Endothelial cell of umbilical vein (primary cell): ENCODE measurements around the gene COL20A1. TPM values are rescaled to one million over a fixed set of nuclear protein-coding genes. Genes with fewer than 3 reads are reported as not detected.

Experiments
- BruUV-seq: library from RNA; stranded (reverse); fragments of 400-500 nt; replicated peaks from 2 replicates; lab custom pipeline; 2021; lab: Mats Ljungman, UMichigan
- CTCF ChIA-PET: fragments of 300-600, 350-600 bp; sonication (Branson Sonifier 250); formaldehyde crosslinking; loops from one replicate; lab custom pipeline; 2021; ENCODE audit warnings: antibody characterized with exemption, inconsistent platforms; lab: Charles Lee
- POLR2A ChIA-PET: fragments of 300-600, 350-600 bp; sonication (Branson Sonifier 250); formaldehyde crosslinking; loops from one replicate; lab custom pipeline; 2021; ENCODE audit warnings: antibody characterized with exemption, inconsistent platforms; lab: Charles Lee
- DNase-seq: peaks from one replicate; pipeline ENCODE4 v3.0.0-alpha.2; 2011; ENCODE audit warnings: low read depth, low spot score
- FAIRE-seq: peaks from 2 replicates; lab custom pipeline; 2011; peaks lifted over from hg19 to GRCh38; lab: Jason Lieb, UNC
- H2AFZ ChIP-seq: 2 replicates; pipeline ENCODE4 v1.6.0; 2012; ENCODE audit warnings: low read depth, low read length, control low read depth, inconsistent platforms
- H3K27ac ChIP-seq: 2 replicates; pipeline ENCODE4 v1.5.1; 2011; ENCODE audit warnings: low read depth, mild to moderate bottlenecking, control low read depth, low read length, moderate library complexity; ENCODE audit not compliant: insufficient read depth
- H3K27me3 ChIP-seq, 2 experiments: 2 replicates each; pipeline versions ENCODE4 v1.6.0 to v1.6.1; 2011; ENCODE audit warnings: low read length in 2 of 2, mixed read lengths in 1 of 2; ENCODE audit not compliant: control insufficient read depth in 2 of 2, insufficient read depth in 2 of 2
- H3K36me3 ChIP-seq, 2 experiments: 2 replicates in 1 of 2; 3 replicates in 1 of 2; pipeline ENCODE4 v1.5.1; 2011; ENCODE audit warnings: low read length in 2 of 2, mild to moderate bottlenecking in 1 of 2, moderate library complexity in 1 of 2; ENCODE audit not compliant: control insufficient read depth in 2 of 2, insufficient read depth in 2 of 2; ENCODE audit errors: extremely low read depth in 1 of 2
- H3K4me1 ChIP-seq: 3 replicates; pipeline ENCODE4 v1.5.1; 2011; ENCODE audit warnings: mild to moderate bottlenecking, low read length; ENCODE audit not compliant: control insufficient read depth, insufficient read depth; ENCODE audit errors: extremely low read depth
- H3K4me2 ChIP-seq: 2 replicates; pipeline ENCODE4 v1.6.1; 2011; ENCODE audit warnings: low read length, control low read depth, mixed read lengths; ENCODE audit not compliant: insufficient read depth
- H3K4me3 ChIP-seq, 3 experiments: fragments of 200-600 bp in 1 of 3; sonication (generic), shearing (Covaris generic) in 1 of 3; replicated peaks in 1 of 3; 2 replicates each; pipeline ENCODE4 v1.5.1; 2011 to 2016; ENCODE audit warnings: control low read depth in 3 of 3, low read length in 3 of 3, mild to moderate bottlenecking in 2 of 3, inconsistent platforms in 1 of 3, low read depth in 1 of 3, moderate library complexity in 1 of 3; ENCODE audit not compliant: insufficient read depth in 1 of 3
- H3K79me2 ChIP-seq: 2 replicates; pipeline ENCODE4 v1.6.0; 2012; ENCODE audit warnings: low read length, inconsistent platforms; ENCODE audit not compliant: control insufficient read depth, insufficient read depth
- H3K9ac ChIP-seq: replicated peaks from 2 replicates; pipeline ENCODE3; 2011; ENCODE audit warnings: low read length, control low read depth; ENCODE audit not compliant: insufficient read depth; ENCODE audit errors: extremely low read depth
- H3K9me1 ChIP-seq: replicated peaks from 3 replicates; pipeline ENCODE4 v1.6.0; 2011; ENCODE audit warnings: mild to moderate bottlenecking, low read length; ENCODE audit not compliant: control insufficient read depth, insufficient read depth; ENCODE audit errors: extremely low read depth
- H3K9me3 ChIP-seq: replicated peaks from 2 replicates; pipeline ENCODE4 v1.5.1; 2012; ENCODE audit warnings: low read length, inconsistent platforms; ENCODE audit not compliant: control insufficient read depth, insufficient read depth
- H4K20me1 ChIP-seq: replicated peaks from 2 replicates; pipeline ENCODE3; 2011; ENCODE audit warnings: mild to moderate bottlenecking, low read length; ENCODE audit not compliant: control insufficient read depth, insufficient read depth; ENCODE audit errors: extremely low read depth
- CTCF ChIP-seq, 2 donors: IDR thresholded peaks; 1 replicate in 1 of 2; 2 replicates in 1 of 2; pipeline ENCODE4 v1.5.1; 2011; ENCODE audit warnings: low read length in 2 of 2, mild to moderate bottlenecking in 2 of 2, moderate library complexity in 2 of 2, control low read depth in 1 of 2, inconsistent platforms in 1 of 2, low read depth in 1 of 2; ENCODE audit not compliant: insufficient read depth in 1 of 2; ENCODE audit errors: extremely low read depth in 1 of 2
- EZH2 ChIP-seq: IDR thresholded peaks from 2 replicates; pipeline ENCODE4 v1.6.1; 2012; ENCODE audit warnings: borderline replicate concordance, low read depth, mild to moderate bottlenecking, moderate library complexity, low read length, inconsistent platforms; ENCODE audit not compliant: severe bottlenecking
- FOS ChIP-seq: IDR thresholded peaks from 2 replicates; pipeline ENCODE4 v1.6.1; 2011; ENCODE audit warnings: mild to moderate bottlenecking, low read length, moderate library complexity, borderline replicate concordance; ENCODE audit not compliant: insufficient read depth
- GATA2 ChIP-seq: IDR thresholded peaks from 2 replicates; pipeline ENCODE4 v1.7.0; 2011; ENCODE audit warnings: low read depth, mild to moderate bottlenecking, moderate library complexity, mixed read lengths, low read length; ENCODE audit not compliant: insufficient read length, insufficient read depth
- JUN ChIP-seq: IDR thresholded peaks from 2 replicates; pipeline ENCODE4 v1.6.1; 2011; ENCODE audit warnings: borderline replicate concordance, low read depth; ENCODE audit not compliant: insufficient read length, insufficient read depth
- MYC ChIP-seq: IDR thresholded peaks from one replicate; pipeline ENCODE4 v1.6.1; 2011; ENCODE audit warnings: mild to moderate bottlenecking, low read depth, low read length
- POLR2A ChIP-seq: IDR thresholded peaks from 2 replicates; pipeline ENCODE4 v1.6.1; 2012; ENCODE audit warnings: low read depth, mild to moderate bottlenecking, control low read depth, low read length
- POLR2AphosphoS5 ChIP-seq: IDR thresholded peaks from 2 replicates; pipeline ENCODE4 v1.6.1; 2012; ENCODE audit warnings: low read depth, mild to moderate bottlenecking, control low read depth, low read length, moderate library complexity; ENCODE audit not compliant: insufficient read depth
- dilution Hi-C: fragments of 300-500 bp; cut with MboI; formaldehyde crosslinking; loops from one replicate; pipeline ENCODE4 v1.15.0; 2019; ENCODE audit warnings: low sequenced_read_pairs; ENCODE audit not compliant: extremely low pct_ligation_motif_present
- intact Hi-C: fragments of 100-400 bp; cut with micrococcal nuclease; formaldehyde crosslinking; loops from one replicate; pipeline ENCODE4 v1.10.0; 2022
- polyA plus RNA-seq, 4 experiments: library from polyadenylated mRNA; depleted of rRNA in 3 of 4; stranded (reverse) in 3 of 4; unstranded in 1 of 4; fragments of >200 nt; gene quantifications; 2 replicates each; pipeline versions ENCODE4 v1.2.1 to v1.2.3, GENCODE V29; 2011 to 2012; ENCODE audit warnings: missing spikeins in 1 of 4
- total RNA-seq: library from RNA; stranded (reverse); gene quantifications from 2 replicates; pipeline ENCODE4 v1.2.3, GENCODE V29; 2021
- TF ChIP-seq, protein P1 (sequence below): IDR thresholded peaks from 2 replicates; pipeline ENCODE4 v1.6.1; 2011; ENCODE audit not compliant: insufficient read depth, insufficient read length

COL20A1 gene
- total and polyA plus RNA-seq, 2 donors (not counting 3 experiments of a cell fraction or from before 2014, with no cell fraction given), result not detected

DNA sequence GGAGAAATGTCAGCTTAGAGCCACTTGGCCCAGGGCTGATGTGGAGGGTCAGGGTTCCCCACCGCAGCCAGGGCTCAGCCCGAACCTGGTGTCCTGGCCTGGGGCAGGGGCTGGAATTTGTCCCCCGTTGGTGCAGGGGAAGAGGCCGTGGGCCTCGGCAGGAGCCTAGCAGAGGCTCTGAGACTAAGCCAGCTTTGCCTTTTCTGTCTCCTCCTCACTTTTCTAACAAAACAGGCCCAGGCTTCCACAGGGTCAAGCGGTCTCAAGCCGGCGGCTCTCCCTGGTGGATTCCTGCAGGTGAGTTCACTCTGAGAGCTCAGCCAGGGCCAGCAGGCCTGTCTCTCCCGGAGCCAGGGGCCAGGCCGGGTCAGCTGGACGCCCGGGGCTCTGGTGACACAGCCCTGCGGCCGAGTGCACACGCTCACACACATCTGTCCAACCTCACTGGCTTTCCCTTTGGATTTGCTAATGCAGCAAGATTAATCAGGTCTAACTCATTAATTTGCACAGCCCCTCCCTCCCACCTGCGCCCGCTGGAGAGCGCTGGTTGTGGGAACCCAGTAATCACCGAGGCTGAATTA lies 71.1 kb downstream of the COL20A1 start:
- TF ChIP-seq FOS (no peak), POLR2A (no peak), EZH2 (no peak), GATA2 (no peak), POLR2AphosphoS5 (no peak), CTCF (IDR thresholded peaks at IDR 0.05; ENCODE audit: extremely low read depth in 1 of 2, insufficient read depth in 1 of 2, low read depth in 1 of 2, low read length in 2 of 2) (no peak), MYC (no peak), JUN (no peak)
- TF ChIP-seq, protein P1, sequence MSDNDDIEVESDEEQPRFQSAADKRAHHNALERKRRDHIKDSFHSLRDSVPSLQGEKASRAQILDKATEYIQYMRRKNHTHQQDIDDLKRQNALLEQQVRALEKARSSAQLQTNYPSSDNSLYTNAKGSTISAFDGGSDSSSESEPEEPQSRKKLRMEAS, result no peak
- DNase-seq (no peak), FAIRE-seq (no peak)
- intact Hi-C loops (no loop called here), dilution Hi-C loops (no loop called here)
- Histone ChIP-seq H2AFZ (no peak overlapping the region), H3K4me3 (no peak overlapping the region), H3K27ac (no peak overlapping the region), H3K9me1 (no peaks in the 10 kb centered on the region), H3K79me2 (no peaks in the 10 kb centered on the region), H3K27me3 (peaks cover 9 to 15% of the 10 kb centered on the region in 2 experiments), H3K9ac (no peak overlapping the region), H3K9me3 (no peaks in the 10 kb centered on the region), H3K4me2 (no peak overlapping the region), H3K4me1 (no peaks in the 10 kb centered on the region), H4K20me1 (no peaks in the 10 kb centered on the region), H3K36me3 (no peaks in the 10 kb centered on the region)
- POLR2A ChIA-PET, result no interaction called here
- BruUV-seq, result no TSS peak
- CTCF ChIA-PET, result interaction anchor here (0.9 to 1.7 kb wide), 3 partner anchors 18 to 141 kb away, joined by 4 to 5 read pairs (median 5); no protein-coding TSS in a partner anchor
